ENCODE measurements around the gene ALDH3B1.

The ALDH3B1 gene

GRCh38 chr11:68053981-68054812, 44.1 kb downstream of the ALDH3B1 start:
- Histone ChIP-seq H3K9me3 (ENCODE audit: control insufficient read depth, low read depth, low read length) (no peaks in the 10 kb centered on the region), H3K4me3 (ENCODE audit: low read length) (no peak overlapping the region), H3K4me1 (ENCODE audit: control insufficient read depth, low read depth, low read length) (no peaks in the 10 kb centered on the region), H3K27ac (ENCODE audit: low read length) (no peak overlapping the region), H3K9ac (ENCODE audit: low read length) (no peak overlapping the region), H3K36me3 (ENCODE audit: control insufficient read depth, low read depth, low read length) (peaks cover 11% of the 10 kb centered on the region), H3K27me3 (ENCODE audit: control insufficient read depth, insufficient read depth, low read length) (no peaks in the 10 kb centered on the region)

GRCh38 chr11:68056317-68057285, 46.5 kb downstream of the ALDH3B1 start:
- Histone ChIP-seq H3K27me3 (ENCODE audit: control insufficient read depth, insufficient read depth, low read length) (no peaks in the 10 kb centered on the region), H3K9ac (ENCODE audit: low read length) (no peak overlapping the region), H3K27ac (ENCODE audit: low read length) (no peak overlapping the region), H3K36me3 (ENCODE audit: control insufficient read depth, low read depth, low read length) (peaks cover 27% of the 10 kb centered on the region), H3K9me3 (ENCODE audit: control insufficient read depth, low read depth, low read length) (no peaks in the 10 kb centered on the region), H3K4me3 (ENCODE audit: low read length) (no peak overlapping the region), H3K4me1 (ENCODE audit: control insufficient read depth, low read depth, low read length) (no peaks in the 10 kb centered on the region)

- no peak overlapping the region for H3K4me3 ChIP-seq (ENCODE audit: low read length)
- H3K9me3 ChIP-seq (ENCODE audit: control insufficient read depth, low read depth, low read length) = no peaks in the 10 kb centered on the region
- H3K36me3 ChIP-seq (ENCODE audit: control insufficient read depth, low read depth, low read length) = peaks cover 39% of the 10 kb centered on the region
- no peak overlapping the region for H3K27ac ChIP-seq (ENCODE audit: low read length)
- H3K27me3 ChIP-seq (ENCODE audit: control insufficient read depth, insufficient read depth, low read length) = no peaks in the 10 kb centered on the region
- H3K4me1 ChIP-seq (ENCODE audit: control insufficient read depth, low read depth, low read length) = no peaks in the 10 kb centered on the region
- H3K9ac ChIP-seq (ENCODE audit: low read length) = no peak overlapping the region
These were observed 47.7 kb downstream of the ALDH3B1 start for GRCh38 chr11:68057807-68058206.

DNA sequence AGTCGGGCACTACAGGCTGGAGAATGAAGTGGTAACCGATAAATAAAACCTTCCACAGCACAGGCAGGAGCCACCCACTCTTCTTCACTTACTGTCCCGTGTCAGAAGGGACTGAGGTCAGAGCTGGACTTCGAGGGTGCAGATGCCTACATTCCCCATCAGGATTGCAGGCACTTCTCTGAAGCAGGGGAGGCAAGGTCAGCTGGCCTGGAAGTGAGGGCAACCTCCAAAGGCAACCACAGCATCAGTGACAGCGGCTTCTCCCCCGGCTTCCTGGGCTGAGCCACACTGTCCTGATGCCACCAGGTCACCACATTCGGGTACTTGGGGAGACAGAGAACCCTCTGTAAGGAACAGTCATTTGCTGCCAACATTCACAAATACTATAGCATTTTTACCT, 51.4 kb downstream of the ALDH3B1 start:
- no peaks in the 10 kb centered on the region for H3K4me1 ChIP-seq (ENCODE audit: control insufficient read depth, low read depth, low read length)
- H3K9me3 ChIP-seq (ENCODE audit: control insufficient read depth, low read depth, low read length) = no peaks in the 10 kb centered on the region
- no peak overlapping the region for H3K4me3 ChIP-seq (ENCODE audit: low read length)
- H3K9ac ChIP-seq (ENCODE audit: low read length) = no peak overlapping the region
- no peak overlapping the region for H3K27ac ChIP-seq (ENCODE audit: low read length)
- H3K27me3 ChIP-seq (ENCODE audit: control insufficient read depth, insufficient read depth, low read length) = no peaks in the 10 kb centered on the region
- H3K36me3 ChIP-seq (ENCODE audit: control insufficient read depth, low read depth, low read length) = peaks cover 76% of the 10 kb centered on the region

DNA sequence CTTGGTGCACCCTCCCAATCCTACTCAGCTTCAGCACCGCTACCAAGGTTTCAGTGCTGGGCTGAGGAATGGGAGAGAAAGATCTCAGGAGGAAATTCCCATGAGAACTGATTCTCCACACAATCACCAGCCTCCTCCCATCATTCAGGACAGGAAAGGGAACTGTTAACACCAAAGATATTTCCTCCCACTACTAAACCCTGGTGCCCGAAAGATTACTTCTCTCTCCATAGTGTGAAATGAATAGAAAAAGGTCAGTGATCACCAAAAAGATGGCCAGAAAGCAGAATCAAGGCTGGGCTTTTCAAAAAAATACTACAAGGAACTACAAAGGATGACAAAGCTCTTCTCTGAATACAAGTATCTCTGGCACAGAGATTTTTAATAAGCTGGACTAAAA, 54.8 kb downstream of the ALDH3B1 start:
- H3K27ac ChIP-seq (ENCODE audit: low read length) = no peak overlapping the region
- no peak overlapping the region for H3K9ac ChIP-seq (ENCODE audit: low read length)
- H3K4me1 ChIP-seq (ENCODE audit: control insufficient read depth, low read depth, low read length) = no peaks in the 10 kb centered on the region
- H3K27me3 ChIP-seq (ENCODE audit: control insufficient read depth, insufficient read depth, low read length) = no peaks in the 10 kb centered on the region
- no peaks in the 10 kb centered on the region for H3K9me3 ChIP-seq (ENCODE audit: control insufficient read depth, low read depth, low read length)
- H3K36me3 ChIP-seq (ENCODE audit: control insufficient read depth, low read depth, low read length) = peaks cover 91% of the 10 kb centered on the region
- no peak overlapping the region for H3K4me3 ChIP-seq (ENCODE audit: low read length)

- Histone ChIP-seq H3K4me3 (ENCODE audit: low read length) (no peak overlapping the region), H3K36me3 (ENCODE audit: control insufficient read depth, low read depth, low read length) (peaks cover 95% of the 10 kb centered on the region), H3K27me3 (ENCODE audit: control insufficient read depth, insufficient read depth, low read length) (no peaks in the 10 kb centered on the region), H3K27ac (ENCODE audit: low read length) (no peak overlapping the region), H3K9me3 (ENCODE audit: control insufficient read depth, low read depth, low read length) (no peaks in the 10 kb centered on the region), H3K9ac (ENCODE audit: low read length) (no peak overlapping the region), H3K4me1 (ENCODE audit: control insufficient read depth, low read depth, low read length) (no peaks in the 10 kb centered on the region)
These were observed 55.7 kb downstream of the ALDH3B1 start for GRCh38 chr11:68065841-68066240.

DNA sequence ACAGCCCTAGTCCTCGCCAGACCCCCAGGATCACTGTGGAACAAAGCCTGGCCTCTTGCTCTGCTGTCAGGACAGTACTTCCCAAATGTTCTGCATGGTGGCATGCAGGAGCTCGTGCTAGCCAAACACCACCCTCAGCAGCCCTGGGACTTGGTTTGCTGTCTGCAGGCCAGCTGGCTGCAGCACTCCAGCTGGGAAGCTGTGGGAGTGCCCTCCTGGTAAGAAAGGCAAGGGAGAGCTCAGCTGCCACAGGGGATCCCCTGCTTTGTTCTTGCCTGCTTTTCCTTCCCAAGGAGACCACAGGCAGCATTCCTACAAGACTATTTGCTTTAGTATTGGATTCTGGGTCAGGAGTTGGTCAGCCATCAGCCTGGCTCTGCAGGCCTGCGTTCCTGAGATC, 56.6 kb downstream of the ALDH3B1 start:
- Histone ChIP-seq H3K27me3 (ENCODE audit: control insufficient read depth, insufficient read depth, low read length) (no peaks in the 10 kb centered on the region), H3K27ac (ENCODE audit: low read length) (no peak overlapping the region), H3K9ac (ENCODE audit: low read length) (no peak overlapping the region), H3K36me3 (ENCODE audit: control insufficient read depth, low read depth, low read length) (peaks cover 97% of the 10 kb centered on the region), H3K9me3 (ENCODE audit: control insufficient read depth, low read depth, low read length) (no peaks in the 10 kb centered on the region), H3K4me3 (ENCODE audit: low read length) (no peak overlapping the region), H3K4me1 (ENCODE audit: control insufficient read depth, low read depth, low read length) (no peaks in the 10 kb centered on the region)

GRCh38 chr11:68067991-68068390, 57.9 kb downstream of the ALDH3B1 start:
- H3K27me3 ChIP-seq (ENCODE audit: control insufficient read depth, insufficient read depth, low read length) = no peaks in the 10 kb centered on the region
- H3K36me3 ChIP-seq (ENCODE audit: control insufficient read depth, low read depth, low read length) = peaks cover 87% of the 10 kb centered on the region
- no peak overlapping the region for H3K9ac ChIP-seq (ENCODE audit: low read length)
- H3K9me3 ChIP-seq (ENCODE audit: control insufficient read depth, low read depth, low read length) = no peaks in the 10 kb centered on the region
- no peak overlapping the region for H3K27ac ChIP-seq (ENCODE audit: low read length)
- H3K4me3 ChIP-seq (ENCODE audit: low read length) = no peak overlapping the region
- H3K4me1 ChIP-seq (ENCODE audit: control insufficient read depth, low read depth, low read length) = no peaks in the 10 kb centered on the region

- Histone ChIP-seq H3K27me3 (ENCODE audit: control insufficient read depth, insufficient read depth, low read length) (no peaks in the 10 kb centered on the region), H3K27ac (ENCODE audit: low read length) (no peak overlapping the region), H3K4me3 (ENCODE audit: low read length) (no peak overlapping the region), H3K9me3 (ENCODE audit: control insufficient read depth, low read depth, low read length) (no peaks in the 10 kb centered on the region), H3K9ac (ENCODE audit: low read length) (no peak overlapping the region), H3K4me1 (ENCODE audit: control insufficient read depth, low read depth, low read length) (no peaks in the 10 kb centered on the region), H3K36me3 (ENCODE audit: control insufficient read depth, low read depth, low read length) (peaks cover 82% of the 10 kb centered on the region)
These were observed 61.3 kb downstream of the ALDH3B1 start for GRCh38 chr11:68071281-68072048.

- peaks cover 60% of the 10 kb centered on the region for H3K36me3 ChIP-seq (ENCODE audit: control insufficient read depth, low read depth, low read length)
These were observed 64.6 kb downstream of the ALDH3B1 start for GRCh38 chr11:68074584-68075352.

More at GRCh38 chr11:68074584-68075352, 64.6 kb downstream of the ALDH3B1 start:
- Histone ChIP-seq H3K27me3 (ENCODE audit: control insufficient read depth, insufficient read depth, low read length) (no peaks in the 10 kb centered on the region), H3K27ac (ENCODE audit: low read length) (no peak overlapping the region), H3K4me1 (ENCODE audit: control insufficient read depth, low read depth, low read length) (no peaks in the 10 kb centered on the region), H3K9ac (ENCODE audit: low read length) (no peak overlapping the region), H3K9me3 (ENCODE audit: control insufficient read depth, low read depth, low read length) (no peaks in the 10 kb centered on the region), H3K4me3 (ENCODE audit: low read length) (no peak overlapping the region)
